HS-5 (cell line): ENCODE data around the gene NOS2.
"Not testable (repeated sequence)": the region's sequence is repeated elsewhere in the genome, so short reads cannot be mapped to it uniquely, and the experiment has no call there.

Experiments used
- DNase-seq: peaks from one replicate; pipeline ENCODE4 v3.0.0-alpha.2; 2012; ENCODE audit warnings: low read depth

Gene NOS2

DNA sequence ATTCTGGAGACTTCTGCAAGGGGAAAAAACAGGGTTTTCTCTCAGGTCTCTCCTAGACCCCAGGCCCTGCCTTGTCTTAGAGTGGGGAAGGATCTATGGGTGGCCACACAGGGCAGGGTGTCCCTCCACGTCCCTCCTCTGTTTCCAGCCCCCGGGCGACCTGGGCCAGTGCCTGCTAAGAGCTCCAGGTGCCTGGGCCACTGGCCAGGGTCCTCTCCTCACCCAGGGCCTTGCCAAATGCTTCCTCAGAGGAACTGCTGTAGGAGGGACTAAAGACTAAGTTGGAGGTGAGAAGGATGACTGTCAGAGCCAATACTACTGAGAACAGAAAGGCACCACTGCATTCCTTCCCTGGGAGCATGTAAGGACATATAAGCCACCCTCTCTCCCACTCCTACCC is 11.4 kb downstream of the NOS2 start:
- no peak for DNase-seq

DNA sequence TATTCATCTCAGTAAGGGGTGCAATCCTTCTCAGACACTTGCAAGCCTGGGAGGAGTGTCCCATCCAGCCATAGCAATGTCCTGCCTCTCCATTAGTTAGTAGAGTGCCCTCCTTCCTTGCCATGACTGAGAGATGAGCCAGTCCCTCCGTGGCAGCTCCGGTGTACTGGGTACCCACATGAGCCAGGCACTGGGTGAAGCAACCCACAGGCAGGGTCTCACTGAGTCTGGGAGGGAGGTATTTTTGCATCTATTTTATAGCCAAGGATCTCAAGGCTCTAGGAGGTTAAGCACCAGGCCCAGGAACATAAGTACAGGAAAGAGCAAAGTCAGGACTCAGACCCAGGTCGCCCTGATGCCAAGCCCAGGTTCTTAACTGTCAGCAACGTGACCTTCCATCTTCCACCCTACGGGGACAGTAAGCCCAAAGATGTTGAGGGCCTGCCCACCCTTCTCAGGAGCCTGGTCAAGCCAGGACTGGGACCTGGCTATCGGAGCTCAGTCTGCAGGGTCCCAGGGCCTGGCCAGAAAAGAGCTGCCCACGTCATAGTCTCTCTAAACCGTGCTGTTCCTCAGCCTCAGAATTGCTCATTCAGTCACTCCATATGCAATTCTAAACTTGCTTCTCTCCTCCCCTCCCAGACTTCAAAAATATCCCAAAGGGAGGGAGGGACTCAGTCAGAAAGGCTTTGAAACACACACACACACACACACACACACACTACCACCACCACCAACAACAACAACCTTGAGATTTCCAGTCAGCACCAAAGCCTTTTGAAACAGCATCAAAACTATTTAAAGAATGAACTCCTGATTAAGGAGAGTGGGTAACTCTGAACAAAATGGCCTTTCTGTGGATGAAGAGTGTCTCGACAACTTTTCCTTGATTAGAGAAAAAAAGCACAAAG is 16.6 kb downstream of the NOS2 start:
- DNase-seq, result no peak

DNA sequence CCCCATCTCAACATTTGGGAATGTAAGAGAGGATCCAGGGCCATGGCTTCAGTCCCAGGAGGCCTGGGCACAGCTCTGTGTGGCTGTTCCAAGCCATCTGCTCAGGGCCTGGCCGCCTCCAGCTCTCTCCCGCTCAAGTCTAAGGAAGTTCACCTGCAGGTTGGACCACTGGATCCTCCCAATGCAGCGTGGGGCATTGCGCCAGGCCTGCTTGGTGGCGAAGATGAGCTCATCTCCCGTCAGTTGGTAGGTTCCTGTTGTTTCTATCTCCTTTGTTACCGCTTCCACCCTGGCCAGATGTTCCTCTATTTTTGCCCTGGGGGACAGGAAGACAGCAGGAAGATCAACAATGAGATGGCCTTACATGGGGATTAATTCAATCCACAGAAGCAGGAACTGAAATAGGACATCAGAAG is 17.5 kb downstream of the NOS2 start:
- DNase-seq, result no peak

GRCh38 chr17:27780828-27781404 is 19.4 kb downstream of the NOS2 start:
- no peak for DNase-seq

- DNase-seq, result no peak
Observed at GRCh38 chr17:27780092-27780827, 20.1 kb downstream of the NOS2 start.

DNA sequence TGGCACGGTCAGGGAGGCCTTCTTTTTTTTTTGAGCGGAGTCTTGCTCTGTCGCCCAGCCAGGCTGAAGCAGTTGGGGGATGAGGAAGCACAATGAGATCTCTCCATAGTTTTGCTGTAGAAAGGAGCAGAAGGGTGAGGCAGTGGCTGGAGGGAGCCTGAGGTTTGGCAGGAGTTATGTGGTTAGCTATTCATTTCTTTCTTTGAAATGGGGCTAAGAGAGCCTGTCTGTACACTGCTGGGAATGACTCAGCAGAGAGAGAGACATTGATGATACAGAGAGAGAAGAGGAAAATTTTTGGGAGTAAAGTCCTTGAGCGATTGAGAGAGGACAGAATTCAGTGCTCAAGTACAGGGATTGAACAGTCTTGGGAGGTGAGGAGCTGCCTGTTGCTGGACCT is 22.1 kb downstream of the NOS2 start:
- DNase-seq, result no peak

DNA sequence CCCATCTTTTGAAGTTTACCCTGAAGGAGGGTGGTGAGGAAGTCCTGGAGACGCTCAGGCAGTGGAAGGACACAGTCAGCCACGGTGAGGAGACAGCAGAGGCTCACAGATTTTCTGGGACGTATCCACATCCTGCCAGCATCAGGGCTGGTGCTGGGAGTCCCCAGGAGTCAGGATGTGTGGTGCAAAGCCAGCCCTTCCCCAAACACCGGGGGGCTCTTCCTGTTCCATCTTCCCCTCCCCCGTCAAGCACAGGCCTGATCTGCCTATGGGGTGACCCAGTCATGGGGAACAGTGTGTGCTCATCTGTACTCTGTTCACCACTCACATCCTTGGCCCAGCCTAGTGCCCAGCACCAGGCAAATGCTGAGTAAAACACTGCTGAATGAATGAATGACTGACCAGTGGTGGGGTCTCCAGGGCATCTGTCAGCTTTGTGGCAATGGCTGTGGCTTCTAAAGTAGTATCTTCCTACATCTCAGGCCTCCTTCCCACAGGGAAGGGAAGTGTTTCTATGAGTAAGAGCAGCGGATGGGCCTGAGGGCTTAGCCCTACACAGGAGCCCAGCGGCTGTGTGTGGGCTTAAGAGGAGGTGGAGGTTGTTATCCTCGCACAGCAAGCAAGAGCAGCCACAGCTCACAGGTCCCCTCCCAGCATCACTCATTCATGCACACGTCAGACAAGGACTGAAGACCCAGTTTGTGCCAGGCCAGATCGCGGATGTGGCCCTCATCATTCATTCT is 23.3 kb downstream of the NOS2 start:
- no peak for DNase-seq

- DNase-seq, result no peak
Observed at GRCh38 chr17:27771586-27771985, 28.7 kb downstream of the NOS2 start.

DNA sequence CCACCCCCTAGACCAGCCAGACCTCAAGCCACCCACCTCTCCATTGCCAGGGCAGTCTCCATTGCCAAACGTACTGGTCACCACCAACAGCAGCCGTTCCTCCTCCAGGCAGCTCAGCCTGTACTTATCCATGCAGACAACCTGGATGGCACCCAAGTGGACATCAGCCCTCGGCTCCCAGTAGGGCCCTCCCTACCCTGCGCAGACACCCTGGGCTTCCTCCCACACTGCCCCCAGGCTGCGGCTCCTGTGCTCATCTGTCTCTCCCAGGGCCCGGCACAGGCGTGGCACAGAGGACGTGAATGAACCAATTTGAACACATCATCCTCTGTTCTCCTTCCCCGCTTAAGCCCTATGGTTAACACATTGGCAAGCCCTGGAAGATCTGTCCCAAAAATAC is 29.5 kb downstream of the NOS2 start:
- no peak for DNase-seq

DNA sequence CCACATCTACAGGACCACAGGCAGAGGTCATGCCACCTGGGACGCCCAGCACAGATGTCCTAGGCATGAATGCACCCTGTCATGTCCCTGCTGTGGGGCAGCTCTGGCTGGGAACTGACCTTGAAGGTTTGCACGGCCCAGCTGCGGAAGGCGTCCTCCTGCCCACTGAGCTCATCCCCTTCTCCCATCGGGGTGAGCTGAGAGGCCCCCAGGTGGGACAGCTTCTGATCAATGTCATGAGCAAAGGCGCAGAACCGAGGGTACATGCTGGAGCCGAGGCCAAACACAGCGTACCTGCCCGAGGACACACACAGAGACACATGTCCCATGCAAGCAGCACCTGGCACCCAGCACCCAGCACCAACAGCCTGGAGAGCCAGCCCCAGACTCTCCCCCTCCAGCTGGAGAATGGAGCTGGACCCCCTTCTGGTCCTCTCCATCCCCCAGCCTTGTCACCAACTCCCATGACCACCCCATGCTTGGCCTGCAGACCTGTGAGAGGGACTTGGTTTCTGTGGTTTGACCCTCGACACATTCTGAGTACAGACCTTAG is 31.4 kb downstream of the NOS2 start:
- DNase-seq, result no peak

GRCh38 chr17:27766438-27766837 is 33.9 kb downstream of the NOS2 start:
- no peak for DNase-seq

- DNase-seq, result no peak
Observed at GRCh38 chr17:27765353-27765752, 35.0 kb downstream of the NOS2 start.

GRCh38 chr17:27764589-27764988 is 35.7 kb downstream of the NOS2 start:
- DNase-seq, result no peak

GRCh38 chr17:27762527-27763305 is 37.6 kb downstream of the NOS2 start:
- DNase-seq, result no peak

- not testable (repeated sequence) for DNase-seq
Observed at GRCh38 chr17:27760931-27761330, 39.4 kb downstream of the NOS2 start.

- no peak for DNase-seq
Observed at GRCh38 chr17:27760069-27760885, 40.1 kb downstream of the NOS2 start.

GRCh38 chr17:27759528-27759927 is 40.8 kb downstream of the NOS2 start:
- DNase-seq, result no peak

- DNase-seq, result no peak
Observed at GRCh38 chr17:27756467-27757371, 43.6 kb downstream of the NOS2 start.
